Pancreas (tissue), 10 donors: ENCODE measurements around the gene BBOX1. TPM values are rescaled to one million over a fixed set of nuclear protein-coding genes. Genes with fewer than 3 reads are reported as not detected.

ENCODE experiments used
- ATAC-seq, 4 donors: fragments of 200-7000 bp; cut with Tn5 transposase; one replicate each; pipeline versions ENCODE4 v1.8.0 to v1.9.1; 2020; ENCODE audit warnings: mild to moderate bottlenecking in 4 of 4, moderate library complexity in 4 of 4
- DNase-seq, 6 donors: peaks; one replicate each; pipeline ENCODE4 v3.0.0-alpha.2; 2020
- FAIRE-seq: peaks from 2 replicates; lab custom pipeline; 2012; peaks lifted over from hg19 to GRCh38; lab: Jason Lieb, UNC
- H3K27ac ChIP-seq, 4 donors: fragments of 200-600 bp; sonication (generic); 1 replicate in 3 of 4; 2 replicates in 1 of 4; pipeline versions ENCODE4 v1.5.0 to v1.8.0; 2020
- H3K27me3 ChIP-seq, 4 donors: fragments of 200-600 bp; one replicate each; pipeline ENCODE4 v1.8.0; 2021
- H3K36me3 ChIP-seq, 3 donors: fragments of 200-600 bp; sonication (generic) in 1 of 3; one replicate each; pipeline versions ENCODE4 v1.5.0 to v1.8.0; 2020 to 2021
- H3K4me1 ChIP-seq, 3 donors: fragments of 200-600 bp; one replicate each; pipeline ENCODE4 v1.8.0; 2021
- H3K4me3 ChIP-seq, 4 donors: fragments of 200-600 bp; sonication (generic) in 2 of 4; one replicate each; pipeline versions ENCODE4 v1.5.0 to v1.8.0; 2020 to 2021
- H3K9me3 ChIP-seq, 4 donors: fragments of 200-600 bp; one replicate each; pipeline ENCODE4 v1.8.0; 2021
- WGBS, 2 donors: extraction: QIAGEN DNeasy Blood & Tissue Kit; methylation state at CpG; one replicate each; pipeline ENCODE4 v1.1.7; 2013; 5-methylcytosine and 5-hydroxymethylcytosine counted together
- intact Hi-C, 3 donors: fragments of 100-400 bp; cut with DNase I; formaldehyde crosslinking; loops; one replicate each; pipeline versions ENCODE4 v1.11.1 to v1.14.2; 2022
- polyA plus RNA-seq, 2 donors: library from polyadenylated mRNA; stranded (reverse); fragments of 200-250 nt; gene quantifications; one replicate each; pipeline ENCODE4 v1.2.3, GENCODE V29; 2013
- total RNA-seq, 6 donors: library from RNA; stranded (reverse); fragmentation: NEBNext Ultra II Directional in 4 of 6; extraction: Animal tissue kit (Norgen Biotek cat#: 25700) in 4 of 6; gene quantifications; one replicate each; pipeline versions ENCODE4 v1.2.1 to v1.2.4, GENCODE V29; 2021 to 2023
- TF ChIP-seq, protein P1 (sequence below), 4 donors: fragments of 200-600 bp; sonication (generic) in 3 of 4; IDR thresholded peaks; one replicate each; pipeline versions ENCODE4 v1.5.0 to v1.8.0; 2021; ENCODE audit warnings: antibody characterized with exemption in 4 of 4
- donor health status: healthy with polysubstance abuse.
- donor health status: DM: no; HTN: no; CAD: no; lungs with moderate emphysema.
- donor health status: DM: no; HTN: no; CAD: no.
- donor health status: control.
- donor health status: control.
- donor health status: Bipolar disorder and iron deficiency.
- donor health status: DM: yes; HTN: yes; CAD: no.
- donor health status: DM: no; HTN: no; CAD: no.
- donor health status: DM: no; HTN: no; CAD: no.
- donor health status: DM: yes; HTN: yes; CAD: no.

The BBOX1 gene
- total and polyA plus RNA-seq, 8 donors = 0.14 to 2.2 (median 0.34) TPM

DNA sequence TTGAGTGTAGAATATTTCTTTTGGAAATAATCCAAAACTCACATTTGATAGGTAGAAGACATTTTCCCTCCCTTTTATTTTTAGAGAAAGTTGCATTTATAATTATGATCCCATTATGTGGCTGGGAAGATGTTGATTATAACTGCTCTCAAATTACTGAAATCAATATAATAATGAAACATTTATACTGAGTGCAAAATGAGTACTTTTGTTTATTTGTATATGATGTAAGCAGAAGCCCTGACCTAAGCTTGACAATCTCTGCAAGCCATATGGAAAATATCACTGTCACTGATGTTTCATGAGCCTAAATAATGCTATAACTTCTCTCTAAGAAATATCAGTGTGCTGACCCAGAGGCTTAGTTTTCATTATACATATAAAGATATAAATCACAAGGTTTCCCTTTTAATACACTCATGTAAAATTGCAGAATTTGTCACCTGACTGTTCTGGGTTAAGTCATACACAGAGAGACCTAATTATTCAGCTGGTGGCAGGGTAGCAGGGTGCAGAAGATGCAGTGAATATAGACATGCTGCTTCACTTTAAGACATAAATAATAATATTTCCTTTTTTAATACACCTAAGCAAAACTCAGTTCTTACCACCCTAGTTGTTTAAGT, 99.2 kb downstream of the BBOX1 start:
- Histone ChIP-seq H3K4me3 (no peak overlapping the region), H3K36me3 (peaks cover 0 to 2% (median 0%) of the 10 kb centered on the region in 3 donors), H3K9me3 (no peaks in the 10 kb centered on the region), H3K27ac (no peak overlapping the region), H3K27me3 (no peaks in the 10 kb centered on the region), H3K4me1 (no peaks in the 10 kb centered on the region)
- no peak for ATAC-seq
- intact Hi-C loops = loop anchor here in 1 of 3 donors (5.0 kb wide), 1 partner anchor 393 kb away; no protein-coding TSS in a partner anchor
- TF ChIP-seq, protein P1, sequence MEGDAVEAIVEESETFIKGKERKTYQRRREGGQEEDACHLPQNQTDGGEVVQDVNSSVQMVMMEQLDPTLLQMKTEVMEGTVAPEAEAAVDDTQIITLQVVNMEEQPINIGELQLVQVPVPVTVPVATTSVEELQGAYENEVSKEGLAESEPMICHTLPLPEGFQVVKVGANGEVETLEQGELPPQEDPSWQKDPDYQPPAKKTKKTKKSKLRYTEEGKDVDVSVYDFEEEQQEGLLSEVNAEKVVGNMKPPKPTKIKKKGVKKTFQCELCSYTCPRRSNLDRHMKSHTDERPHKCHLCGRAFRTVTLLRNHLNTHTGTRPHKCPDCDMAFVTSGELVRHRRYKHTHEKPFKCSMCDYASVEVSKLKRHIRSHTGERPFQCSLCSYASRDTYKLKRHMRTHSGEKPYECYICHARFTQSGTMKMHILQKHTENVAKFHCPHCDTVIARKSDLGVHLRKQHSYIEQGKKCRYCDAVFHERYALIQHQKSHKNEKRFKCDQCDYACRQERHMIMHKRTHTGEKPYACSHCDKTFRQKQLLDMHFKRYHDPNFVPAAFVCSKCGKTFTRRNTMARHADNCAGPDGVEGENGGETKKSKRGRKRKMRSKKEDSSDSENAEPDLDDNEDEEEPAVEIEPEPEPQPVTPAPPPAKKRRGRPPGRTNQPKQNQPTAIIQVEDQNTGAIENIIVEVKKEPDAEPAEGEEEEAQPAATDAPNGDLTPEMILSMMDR (IDR thresholded peaks at IDR 0.05) = no peak
- DNase-seq = no peak
- FAIRE-seq = no peak

DNA sequence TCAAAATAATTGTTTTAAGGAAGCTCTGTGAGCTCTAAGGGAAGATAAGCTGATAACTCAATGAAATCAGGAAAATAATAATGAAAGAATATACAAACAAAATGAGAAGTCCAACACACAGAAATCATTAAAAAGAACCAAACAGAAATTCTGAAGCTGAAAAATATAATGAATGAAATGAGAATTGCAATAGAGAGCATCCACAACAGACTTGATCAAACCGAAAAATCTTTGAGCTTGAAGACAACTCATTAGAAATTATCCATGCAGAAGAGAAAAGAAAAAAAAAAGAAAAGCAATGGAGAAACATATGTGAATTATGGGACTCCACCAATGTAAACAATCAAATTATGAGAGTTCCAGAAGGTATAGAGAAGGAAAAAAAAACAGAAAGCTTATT, 101.0 kb downstream of the BBOX1 start:
- TF ChIP-seq, protein P1 (IDR thresholded peaks at IDR 0.05) = no peak
- intact Hi-C loops = loop anchor here in 1 of 3 donors (5.0 kb wide), 1 partner anchor 394 kb away; no protein-coding TSS in a partner anchor
- WGBS, 2 donors = 94 to 100% methylated on average over 1 of the region's 1 CpG

DNA sequence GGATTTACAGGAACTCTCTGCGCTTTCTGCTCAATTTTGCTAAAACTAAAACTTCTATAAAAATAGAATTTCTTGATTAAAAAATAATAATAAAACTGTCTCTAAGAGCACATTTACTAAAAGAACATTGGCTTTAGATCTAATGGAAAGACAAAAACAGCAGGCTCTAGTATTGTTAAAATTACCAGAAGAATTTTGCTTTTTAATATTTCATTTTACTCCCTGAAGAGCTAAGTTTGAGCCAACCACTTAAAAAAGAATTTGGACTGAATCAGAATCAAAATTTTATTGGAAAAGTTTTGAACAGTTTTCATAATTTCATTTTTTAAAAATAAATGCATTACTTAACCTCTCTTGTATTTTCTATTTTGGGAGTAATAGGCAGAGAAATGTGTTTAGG, 107.3 kb downstream of the BBOX1 start:
- DNase-seq = no peak
- Histone ChIP-seq H3K27ac (no peak overlapping the region), H3K27me3 (no peaks in the 10 kb centered on the region), H3K4me3 (no peak overlapping the region), H3K9me3 (no peaks in the 10 kb centered on the region), H3K36me3 (no peaks in the 10 kb centered on the region), H3K4me1 (no peaks in the 10 kb centered on the region)
- WGBS, 2 donors = 91 to 97% methylated on average over 1 of the region's 1 CpG
- intact Hi-C loops = no loop called here
- TF ChIP-seq, protein P1 (IDR thresholded peaks at IDR 0.05) = no peak
- no peak for FAIRE-seq
- no peak for ATAC-seq

More for the DNA sequence above, 101.0 kb downstream of the BBOX1 start:
- Histone ChIP-seq H3K36me3 (peaks cover 0 to 2% (median 0%) of the 10 kb centered on the region in 3 donors), H3K4me3 (no peak overlapping the region), H3K4me1 (no peaks in the 10 kb centered on the region), H3K9me3 (no peaks in the 10 kb centered on the region), H3K27ac (no peak overlapping the region), H3K27me3 (no peaks in the 10 kb centered on the region)
- ATAC-seq (no peak), FAIRE-seq (no peak), DNase-seq (no peak)

DNA sequence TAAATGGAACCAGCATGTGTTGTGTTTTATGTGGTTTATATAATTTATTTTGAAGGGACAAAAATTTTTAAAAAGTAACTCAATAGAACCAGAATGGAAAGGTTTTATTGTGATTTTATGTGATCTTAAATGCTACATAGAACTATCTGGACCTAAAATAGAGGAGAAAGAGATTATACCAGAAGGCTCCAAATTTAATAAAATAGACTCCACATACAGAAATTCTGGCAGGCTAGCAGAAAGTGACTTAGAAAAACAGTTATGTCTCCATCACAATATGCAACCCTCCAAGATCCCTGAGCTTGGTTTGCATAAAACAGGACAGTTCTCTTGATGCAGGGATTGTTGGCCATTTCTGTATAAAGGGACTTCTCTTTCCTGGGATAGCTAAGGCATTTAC, 107.9 kb downstream of the BBOX1 start:
- Histone ChIP-seq H3K4me3 (no peak overlapping the region), H3K4me1 (no peaks in the 10 kb centered on the region), H3K9me3 (no peaks in the 10 kb centered on the region), H3K27ac (no peak overlapping the region), H3K36me3 (no peaks in the 10 kb centered on the region), H3K27me3 (no peaks in the 10 kb centered on the region)
- intact Hi-C loops = no loop called here
- TF ChIP-seq, protein P1 (IDR thresholded peaks at IDR 0.05) = no peak
- DNase-seq = no peak
- no peak for FAIRE-seq
- no peak for ATAC-seq

DNA sequence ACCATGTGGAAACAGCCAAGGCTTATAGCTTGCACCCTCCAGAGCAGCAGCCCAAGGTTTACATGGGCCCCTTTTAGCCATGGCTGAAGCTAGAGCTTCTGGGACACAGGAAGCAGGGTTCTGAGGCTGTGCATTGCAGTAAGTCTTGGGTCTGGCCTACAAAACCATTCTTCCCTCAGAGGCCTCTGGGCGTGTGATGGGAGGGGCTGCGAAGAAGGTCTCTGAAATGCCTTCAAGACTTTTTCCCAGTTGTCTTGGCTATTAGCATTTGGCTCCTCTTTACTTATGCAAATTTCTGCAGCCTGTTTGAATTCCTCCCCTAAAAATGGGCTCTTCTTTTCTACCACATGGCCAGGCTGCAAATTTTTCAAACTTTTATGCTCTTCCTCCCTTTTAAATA, 109.5 kb downstream of the BBOX1 start:
- Histone ChIP-seq H3K27ac (no peak overlapping the region), H3K27me3 (no peaks in the 10 kb centered on the region), H3K36me3 (no peaks in the 10 kb centered on the region), H3K9me3 (no peaks in the 10 kb centered on the region), H3K4me1 (no peaks in the 10 kb centered on the region), H3K4me3 (no peak overlapping the region)
- TF ChIP-seq, protein P1 (IDR thresholded peaks at IDR 0.05) = no peak
- DNase-seq (no peak), ATAC-seq (no peak), FAIRE-seq (no peak)
- 86 to 97% methylated on average over 2 of the region's 2 CpGs for WGBS, 2 donors
- intact Hi-C loops = no loop called here
